ENCODE data around the gene SKAP1.

DNA sequence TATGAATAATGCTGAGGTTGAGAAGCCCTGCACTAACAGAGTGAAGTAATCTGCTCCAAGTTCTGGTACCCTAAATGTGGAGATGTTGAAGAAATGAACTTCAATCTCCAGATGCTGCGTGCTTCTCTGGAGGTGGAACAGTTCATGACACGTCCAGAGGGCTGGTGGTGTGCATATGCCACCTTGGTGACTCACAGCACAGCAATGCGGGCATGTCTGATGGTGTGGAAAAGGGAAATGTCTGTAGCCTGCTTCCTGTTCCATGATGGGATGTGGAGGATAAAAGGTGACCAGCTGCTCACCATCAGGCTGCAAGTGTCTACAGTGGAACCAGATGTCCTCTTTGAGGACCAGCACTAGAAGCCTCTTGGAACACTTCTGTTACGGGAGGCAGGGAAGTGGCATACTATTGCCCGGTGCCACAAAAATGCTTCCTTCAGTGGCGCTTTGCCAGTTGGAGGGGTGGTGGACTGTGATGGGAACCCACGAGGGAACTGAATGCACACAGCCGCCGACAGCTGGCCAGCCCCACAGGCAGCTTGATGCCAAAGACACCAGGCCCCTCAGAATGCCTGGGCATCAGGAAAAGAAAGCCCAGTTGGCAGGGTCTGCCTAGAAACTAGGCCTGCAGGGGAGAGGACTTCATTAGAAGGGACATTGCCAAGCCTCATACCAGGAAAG, 302.5 kb downstream of the SKAP1 start:
- TF ChIP-seq, protein P1, sequence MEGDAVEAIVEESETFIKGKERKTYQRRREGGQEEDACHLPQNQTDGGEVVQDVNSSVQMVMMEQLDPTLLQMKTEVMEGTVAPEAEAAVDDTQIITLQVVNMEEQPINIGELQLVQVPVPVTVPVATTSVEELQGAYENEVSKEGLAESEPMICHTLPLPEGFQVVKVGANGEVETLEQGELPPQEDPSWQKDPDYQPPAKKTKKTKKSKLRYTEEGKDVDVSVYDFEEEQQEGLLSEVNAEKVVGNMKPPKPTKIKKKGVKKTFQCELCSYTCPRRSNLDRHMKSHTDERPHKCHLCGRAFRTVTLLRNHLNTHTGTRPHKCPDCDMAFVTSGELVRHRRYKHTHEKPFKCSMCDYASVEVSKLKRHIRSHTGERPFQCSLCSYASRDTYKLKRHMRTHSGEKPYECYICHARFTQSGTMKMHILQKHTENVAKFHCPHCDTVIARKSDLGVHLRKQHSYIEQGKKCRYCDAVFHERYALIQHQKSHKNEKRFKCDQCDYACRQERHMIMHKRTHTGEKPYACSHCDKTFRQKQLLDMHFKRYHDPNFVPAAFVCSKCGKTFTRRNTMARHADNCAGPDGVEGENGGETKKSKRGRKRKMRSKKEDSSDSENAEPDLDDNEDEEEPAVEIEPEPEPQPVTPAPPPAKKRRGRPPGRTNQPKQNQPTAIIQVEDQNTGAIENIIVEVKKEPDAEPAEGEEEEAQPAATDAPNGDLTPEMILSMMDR (IDR thresholded peaks at IDR 0.05) = no peak
- no peak for TF ChIP-seq POLR2A (IDR thresholded peaks at IDR 0.05)
